Stimulated activated effector memory CD8-positive, alpha-beta T cell treated with anti-CD3 and anti-CD28 coated beads, Interleukin-12 subunit alpha, Interleukin-12 subunit beta, amount 100 ng/mL, for 72 hours (primary cell): ENCODE results near the gene PHRF1.
A peak's percentile ranks its signal among the peaks of the same experiment; 100 is the strongest.

ENCODE experiments used
- ATAC-seq: fragments of 150-1000 bp; cut with Tn5 transposase; 2 replicates; pipeline ENCODE4 v1.10.0; 2021
- DNase-seq, 2 donors: peaks; one replicate each; pipeline ENCODE4 v3.0.0; 2021 to 2022; ENCODE audit warnings: low spot score in 2 of 2
- H3K27ac Mint-ChIP-seq: one replicate; pipeline ENCODE4 v1.8.0; 2022; ENCODE audit warnings: mild to moderate bottlenecking, mixed read lengths
- H3K36me3 Mint-ChIP-seq: one replicate; pipeline ENCODE4 v1.8.0; 2022; ENCODE audit warnings: mild to moderate bottlenecking, mixed read lengths
- H3K4me1 Mint-ChIP-seq: one replicate; pipeline ENCODE4 v1.8.0; 2022; ENCODE audit warnings: mixed read lengths
- H3K4me3 Mint-ChIP-seq: one replicate; pipeline ENCODE4 v1.8.0; 2022; ENCODE audit warnings: mild to moderate bottlenecking, mixed read lengths
- H3K9me3 Mint-ChIP-seq: one replicate; pipeline ENCODE4 v1.8.0; 2022; ENCODE audit warnings: mixed read lengths

The PHRF1 gene

GRCh38 chr11:617199-617911 is 41.1 kb downstream of the PHRF1 start:
- no peaks in the 10 kb centered on the region for H3K9me3 Mint-ChIP-seq
- H3K36me3 Mint-ChIP-seq, result peaks cover 48% of the 10 kb centered on the region
- no peak overlapping the region for H3K27ac Mint-ChIP-seq
- DNase-seq (no peak), ATAC-seq (no peak)
- H3K4me1 Mint-ChIP-seq, result peaks cover 36% of the 10 kb centered on the region
- H3K4me3 Mint-ChIP-seq, result no peak overlapping the region

DNA sequence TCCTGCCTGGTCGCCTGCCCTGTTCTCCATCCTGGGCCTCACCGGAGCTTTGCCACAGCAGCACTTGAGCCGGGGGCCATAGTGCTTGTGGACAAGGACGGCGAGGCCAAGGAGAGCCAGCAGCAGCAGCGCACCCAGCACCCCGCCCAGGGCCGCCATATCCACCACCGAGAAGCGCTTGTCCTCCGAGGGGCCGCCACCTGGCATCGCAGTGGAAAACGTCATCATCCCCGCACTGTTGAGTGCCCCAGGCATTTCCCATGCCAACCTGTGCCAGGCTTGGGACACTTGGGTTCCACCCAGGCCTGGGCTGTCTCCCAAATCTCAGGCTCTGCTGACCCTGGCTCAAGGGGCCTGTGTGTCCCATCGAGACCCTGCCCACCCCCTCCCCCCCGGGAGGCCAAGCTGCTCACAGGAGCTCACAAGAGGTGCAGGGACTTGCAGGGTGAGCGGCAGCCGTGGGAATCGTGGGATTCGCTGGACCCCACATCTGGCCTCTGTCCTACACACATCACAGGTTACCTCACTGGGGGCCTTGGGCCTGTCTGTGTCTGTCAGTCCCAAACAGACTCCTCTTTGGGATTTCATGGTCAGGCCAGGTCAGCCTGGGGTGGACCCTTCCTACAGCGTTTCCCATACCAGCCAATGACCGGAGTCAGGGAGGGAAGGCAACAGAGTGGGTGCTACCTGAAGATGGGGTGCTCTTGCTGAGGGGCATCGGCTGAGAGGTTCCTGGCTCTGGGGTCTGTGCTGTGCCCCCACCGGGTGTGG is 41.8 kb downstream of the PHRF1 start:
- Mint-ChIP-seq H3K4me3 (no peak overlapping the region), H3K27ac (peak overlapping the region; percentile 86), H3K4me1 (peaks cover 28% of the 10 kb centered on the region), H3K9me3 (no peaks in the 10 kb centered on the region), H3K36me3 (peaks cover 41% of the 10 kb centered on the region)
- ATAC-seq (no peak), DNase-seq (no peak)

GRCh38 chr11:618856-619627 is 42.8 kb downstream of the PHRF1 start:
- peaks cover 34% of the 10 kb centered on the region for H3K36me3 Mint-ChIP-seq
- no peak overlapping the region for H3K4me3 Mint-ChIP-seq
- ATAC-seq (no peak), DNase-seq (no peak)
- peaks cover 25% of the 10 kb centered on the region for H3K4me1 Mint-ChIP-seq
- peak overlapping the region; percentile 86 for H3K27ac Mint-ChIP-seq
- H3K9me3 Mint-ChIP-seq, result no peaks in the 10 kb centered on the region

GRCh38 chr11:619628-620050 is 43.4 kb downstream of the PHRF1 start:
- Mint-ChIP-seq H3K9me3 (no peaks in the 10 kb centered on the region), H3K4me1 (peaks cover 19% of the 10 kb centered on the region), H3K36me3 (peaks cover 28% of the 10 kb centered on the region), H3K4me3 (no peak overlapping the region), H3K27ac (no peak overlapping the region)
- DNase-seq (no peak), ATAC-seq (no peak)

DNA sequence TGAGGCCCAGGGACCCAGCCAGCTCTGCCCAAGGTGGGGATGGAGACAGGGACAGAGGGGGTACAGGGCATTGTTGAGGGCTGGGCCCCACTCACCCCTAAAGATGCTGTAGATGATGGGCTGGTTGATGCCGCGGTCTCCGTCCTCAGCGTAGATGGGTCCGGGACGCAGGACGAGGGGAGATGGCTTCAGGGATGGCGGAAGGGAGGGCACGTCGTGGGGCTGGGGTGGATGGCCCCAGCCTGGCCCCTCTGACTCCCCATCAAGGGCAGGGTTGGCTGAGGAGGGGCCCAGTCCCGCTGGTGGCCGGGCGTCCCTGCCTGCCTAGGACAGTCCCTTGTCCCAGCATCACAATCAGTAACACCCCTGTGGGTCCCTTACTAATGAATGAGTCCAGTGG is 43.9 kb downstream of the PHRF1 start:
- no peak overlapping the region for H3K4me3 Mint-ChIP-seq
- peaks cover 25% of the 10 kb centered on the region for H3K36me3 Mint-ChIP-seq
- DNase-seq (no peak), ATAC-seq (no peak)
- no peak overlapping the region for H3K27ac Mint-ChIP-seq
- H3K4me1 Mint-ChIP-seq, result peaks cover 17% of the 10 kb centered on the region
- no peaks in the 10 kb centered on the region for H3K9me3 Mint-ChIP-seq

- H3K4me3 Mint-ChIP-seq, result no peak overlapping the region
- H3K36me3 Mint-ChIP-seq, result peaks cover 15% of the 10 kb centered on the region
- H3K4me1 Mint-ChIP-seq, result peaks cover 12% of the 10 kb centered on the region
- no peak overlapping the region for H3K27ac Mint-ChIP-seq
- DNase-seq (no peak), ATAC-seq (no peak)
- no peaks in the 10 kb centered on the region for H3K9me3 Mint-ChIP-seq
These were observed 44.9 kb downstream of the PHRF1 start for GRCh38 chr11:620935-621814.

DNA sequence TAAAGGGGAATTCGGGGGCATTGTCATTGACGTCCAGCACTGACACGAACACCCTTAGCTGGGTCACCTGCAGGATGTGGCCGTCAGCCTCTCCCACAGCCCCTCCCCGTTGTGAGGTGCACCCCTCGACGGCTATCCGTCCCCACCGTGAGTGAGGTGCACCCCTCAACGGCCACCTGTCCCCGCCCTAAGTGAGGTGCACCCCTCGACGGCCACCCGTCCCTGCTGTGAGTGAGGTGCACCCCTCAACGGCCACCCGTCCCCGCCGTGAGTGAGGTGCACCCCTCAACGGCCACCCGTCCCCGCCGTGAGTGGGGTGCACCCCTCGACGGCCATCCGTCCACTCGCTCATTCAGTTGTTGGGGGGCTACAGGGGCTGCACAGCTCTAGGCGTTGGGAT is 45.6 kb downstream of the PHRF1 start:
- ATAC-seq, result no peak
- H3K36me3 Mint-ChIP-seq, result peaks cover 11% of the 10 kb centered on the region
- H3K4me3 Mint-ChIP-seq, result no peak overlapping the region
- no peaks in the 10 kb centered on the region for H3K9me3 Mint-ChIP-seq
- H3K4me1 Mint-ChIP-seq, result peaks cover 6% of the 10 kb centered on the region
- H3K27ac Mint-ChIP-seq, result no peak overlapping the region
- no peak for DNase-seq

DNA sequence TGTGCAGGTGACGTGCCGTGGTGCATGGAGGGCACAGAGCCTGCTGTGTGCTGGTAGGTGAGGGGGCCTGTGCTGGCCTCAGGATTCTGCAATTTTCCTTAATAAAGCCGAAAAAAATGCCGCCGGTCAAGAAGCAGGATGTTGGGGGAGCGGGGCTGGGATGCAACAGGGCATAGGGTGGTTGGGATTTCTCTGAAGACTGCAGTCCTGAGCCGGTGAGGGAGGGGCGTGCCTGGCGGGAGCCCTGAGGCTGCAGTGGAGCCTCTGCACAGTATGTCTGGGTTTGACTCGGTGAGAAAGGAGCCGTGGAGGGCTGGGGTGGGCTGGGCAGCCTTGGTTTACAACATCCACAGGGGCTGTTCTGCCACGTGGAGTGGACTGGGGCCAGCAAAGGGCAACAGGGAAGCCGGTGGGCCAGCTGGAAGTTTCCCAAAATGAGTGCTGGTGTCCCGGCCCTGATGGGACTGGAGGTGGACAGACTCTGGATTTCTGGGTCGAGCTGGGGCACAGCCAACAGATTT is 47.1 kb downstream of the PHRF1 start:
- Mint-ChIP-seq H3K9me3 (no peaks in the 10 kb centered on the region), H3K4me3 (no peak overlapping the region), H3K27ac (no peak overlapping the region), H3K4me1 (peaks cover 16% of the 10 kb centered on the region), H3K36me3 (peaks cover 18% of the 10 kb centered on the region)
- ATAC-seq, result no peak
- no peak for DNase-seq

DNA sequence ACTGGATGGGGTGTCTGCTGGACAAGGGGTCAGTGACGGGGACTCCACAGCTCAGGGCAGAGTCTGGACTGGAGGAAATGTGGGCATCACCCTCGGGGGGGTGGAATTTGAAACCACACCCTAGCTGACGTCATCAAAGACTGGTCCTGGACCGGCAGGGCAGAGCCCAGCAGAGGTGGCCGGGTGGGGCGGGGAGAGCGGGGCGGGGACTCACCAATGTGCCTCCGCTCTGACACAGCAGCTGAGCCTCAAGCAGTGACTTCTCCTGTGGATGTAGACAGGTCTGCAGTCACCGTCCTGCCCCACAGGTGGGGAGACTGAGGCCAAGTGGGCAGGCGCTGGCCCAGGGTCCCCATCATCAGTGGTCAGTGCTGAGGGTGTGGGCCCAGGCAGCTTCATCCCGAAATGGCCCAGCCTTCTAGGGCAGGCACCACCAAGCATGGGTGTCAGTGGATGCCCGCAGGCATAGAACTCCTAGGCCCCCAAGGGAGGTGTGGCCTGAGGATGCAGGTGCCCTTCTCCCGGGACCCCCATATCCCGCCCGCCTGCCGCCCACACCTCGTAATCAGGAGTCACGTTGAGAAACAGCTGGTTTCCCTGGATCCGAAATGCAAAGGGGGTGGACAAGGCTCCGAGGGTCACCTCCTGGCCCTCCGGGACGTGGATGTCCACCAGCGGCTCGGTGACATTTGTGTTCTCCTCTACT is 47.9 kb downstream of the PHRF1 start:
- Mint-ChIP-seq H3K36me3 (peaks cover 20% of the 10 kb centered on the region), H3K4me1 (peaks cover 23% of the 10 kb centered on the region), H3K9me3 (no peaks in the 10 kb centered on the region), H3K27ac (no peak overlapping the region), H3K4me3 (no peak overlapping the region)
- DNase-seq (no peak), ATAC-seq (no peak)

- no peak within 1 kb of the TSS for H3K27ac Mint-ChIP-seq
- peaks cover 20% of the 10 kb centered on the region for H3K36me3 Mint-ChIP-seq
- DNase-seq (peak in 1 of 2 donors; percentile 51), ATAC-seq (no peak)
- no peak within 1 kb of the TSS for H3K4me3 Mint-ChIP-seq
- no peaks in the 10 kb centered on the region for H3K9me3 Mint-ChIP-seq
- peaks cover 29% of the 10 kb centered on the region for H3K4me1 Mint-ChIP-seq
These were observed 48.7 kb downstream of the PHRF1 start, which contains the start of gene CDHR5 for GRCh38 chr11:624705-625635. Gene CDHR5, minus strand, starts transcription at chr11:624955. Its CDS starts 53 bp downstream, at chr11:624902.

DNA sequence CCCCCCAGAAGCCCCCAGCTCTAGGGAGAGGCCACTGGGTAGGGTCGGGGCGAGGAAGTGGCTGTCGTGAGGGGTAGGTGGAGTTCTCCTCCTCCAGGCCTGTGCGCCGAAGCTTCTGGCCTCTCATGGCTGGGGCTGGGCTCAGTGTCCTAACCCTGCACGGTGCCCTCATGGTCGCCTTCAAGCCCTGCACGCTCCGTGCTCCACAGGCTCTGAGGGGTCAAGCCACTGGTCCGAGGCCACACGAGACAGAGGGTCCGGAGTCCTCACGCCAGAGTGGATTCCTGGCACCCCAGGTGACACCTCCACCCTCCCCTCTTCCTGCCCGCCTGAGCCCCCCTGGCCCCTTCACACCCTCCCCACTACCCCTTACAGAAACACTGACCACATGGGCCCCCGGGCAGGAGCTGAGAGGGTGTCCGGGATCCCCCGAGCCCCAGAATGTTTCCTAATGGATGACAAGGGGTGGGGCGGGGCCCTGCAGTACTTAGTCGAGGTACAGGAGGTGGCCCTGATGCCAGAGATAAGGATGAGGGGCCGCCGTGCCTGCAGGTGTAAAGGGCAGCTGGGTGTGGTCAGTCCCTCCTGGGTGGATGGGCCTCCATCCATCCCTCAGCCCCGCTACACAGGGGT is 49.5 kb downstream of the PHRF1 start:
- H3K9me3 Mint-ChIP-seq, result no peaks in the 10 kb centered on the region
- peaks cover 29% of the 10 kb centered on the region for H3K4me1 Mint-ChIP-seq
- H3K27ac Mint-ChIP-seq, result no peak overlapping the region
- ATAC-seq (no peak), DNase-seq (no peak)
- H3K4me3 Mint-ChIP-seq, result no peak overlapping the region
- peaks cover 20% of the 10 kb centered on the region for H3K36me3 Mint-ChIP-seq

DNA sequence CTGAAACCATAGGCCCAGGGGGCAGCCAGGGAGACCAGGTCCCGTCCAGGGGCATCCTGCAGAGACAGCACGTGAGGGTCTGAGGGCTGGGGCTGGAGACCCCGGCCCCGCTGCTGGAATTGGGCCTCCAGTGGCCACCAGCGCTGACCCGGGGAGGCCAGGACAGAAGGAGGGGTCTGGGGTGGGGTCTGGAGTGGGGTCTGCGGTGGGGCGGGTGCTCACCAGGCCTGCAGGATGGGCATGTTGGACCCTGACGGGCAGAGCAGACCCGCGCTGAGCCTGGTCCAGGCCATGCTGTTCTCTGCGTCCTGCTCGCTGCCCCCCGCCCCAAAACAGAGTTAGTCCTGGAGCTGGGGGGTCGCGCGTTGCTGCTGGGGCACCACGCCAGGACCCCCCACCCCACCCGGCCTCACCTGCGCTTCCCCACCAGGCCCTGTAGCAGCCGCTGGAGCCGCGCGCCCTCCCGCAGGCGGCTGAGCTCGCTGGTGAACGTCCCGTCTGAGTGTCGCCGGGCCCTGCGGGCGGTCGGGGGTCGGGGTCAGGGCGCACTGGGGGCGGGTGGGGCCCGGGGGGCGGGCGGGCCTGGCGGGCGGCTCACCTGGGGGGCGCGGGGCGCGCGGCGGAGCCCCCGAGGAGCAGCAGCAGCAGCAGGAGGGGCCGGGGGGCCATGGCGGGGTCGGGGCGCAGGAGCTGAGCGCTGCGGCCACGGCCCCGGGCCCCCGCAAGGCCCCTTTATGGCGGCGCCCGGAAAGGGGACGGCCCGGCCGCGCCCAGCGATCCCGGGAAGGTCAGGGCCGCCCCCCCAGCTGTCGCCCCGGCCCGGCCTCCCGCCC is 50.4 kb downstream of the PHRF1 start, which contains the start of gene SCT:
SCT (minus strand) TSS at position 707 of the 833 bp plus-strand sequence; CDS start at position 669, 38 bp downstream.
- Mint-ChIP-seq H3K9me3 (no peaks in the 10 kb centered on the region), H3K4me1 (peaks cover 29% of the 10 kb centered on the region), H3K36me3 (peaks cover 20% of the 10 kb centered on the region), H3K27ac (peak within 1 kb of the TSS; percentile 86), H3K4me3 (peak within 1 kb of the TSS; percentile 67)
- ATAC-seq, result no peak
- DNase-seq, result no peak
